ENCODE measurements around the gene PJA2. TPM values are rescaled to one million over a fixed set of nuclear protein-coding genes. Genes with fewer than 3 reads are reported as not detected.

Gene PJA2
- total RNA-seq, 1 experiment from 2014 or later: 51.5 TPM

- TF ChIP-seq MAX (CRISPR knock-in tag; IDR thresholded peaks at IDR 0.05): no peak
- TF ChIP-seq ZNF219 (CRISPR knock-in tag; IDR thresholded peaks at IDR 0.05; ENCODE audit: borderline replicate concordance): no peak
- TF ChIP-seq ZMAT4 (CRISPR knock-in tag; IDR thresholded peaks at IDR 0.05): no peak
- no peak for TF ChIP-seq MLX (CRISPR knock-in tag; IDR thresholded peaks at IDR 0.05)
- TF ChIP-seq RORB (CRISPR knock-in tag; IDR thresholded peaks at IDR 0.05): no peak
- TF ChIP-seq ETV6 (CRISPR knock-in tag; IDR thresholded peaks at IDR 0.05): no peak
- no peak for TF ChIP-seq E2F1 (CRISPR knock-in tag; IDR thresholded peaks at IDR 0.05)
Observed at GRCh38 chr5:109347252-109347888, 62.4 kb downstream of the PJA2 start (continued).

- ChIA-PET CTCF (interaction anchor here (0.7 kb wide), 1 partner anchor 272 kb away, joined by 4 read pairs; no protein-coding TSS in a partner anchor), POLR2A (no interaction called here)
- no peak for ATAC-seq
- H3K9me3 Mint-ChIP-seq: no peaks in the 10 kb centered on the region
- H3K36me3 Mint-ChIP-seq: peaks cover 23% of the 10 kb centered on the region
- no peak overlapping the region for H3K4me3 Mint-ChIP-seq
- no peaks in the 10 kb centered on the region for H3K4me1 Mint-ChIP-seq
- H3K27me3 Mint-ChIP-seq (ENCODE audit: low read depth): no peaks in the 10 kb centered on the region
- H3K27ac Mint-ChIP-seq: no peak overlapping the region
- no peak for DNase-seq (ENCODE audit: low spot score)
- TF ChIP-seq E2F1 (CRISPR knock-in tag; IDR thresholded peaks at IDR 0.05) (no peak), TP53 (CRISPR knock-in tag; IDR thresholded peaks at IDR 0.05) (no peak), ZNF532 (CRISPR knock-in tag; IDR thresholded peaks at IDR 0.05; ENCODE audit: borderline replicate concordance) (no peak), CREB1 (CRISPR knock-in tag; IDR thresholded peaks at IDR 0.05) (no peak), ZNF281 (CRISPR knock-in tag; IDR thresholded peaks at IDR 0.05) (no peak), ZBTB43 (CRISPR knock-in tag; IDR thresholded peaks at IDR 0.05) (no peak), NFYB (CRISPR knock-in tag; conservative IDR thresholded peaks at IDR 0.05; ENCODE audit: low read depth) (no peak), FOXK1 (CRISPR knock-in tag; IDR thresholded peaks at IDR 0.05) (no peak), FOXP4 (CRISPR knock-in tag; IDR thresholded peaks at IDR 0.05) (no peak), ZNF512 (CRISPR knock-in tag; IDR thresholded peaks at IDR 0.05; ENCODE audit: borderline replicate concordance) (no peak), FOXJ3 (CRISPR knock-in tag; IDR thresholded peaks at IDR 0.05; ENCODE audit: borderline replicate concordance) (no peak), E2F5 (CRISPR knock-in tag; IDR thresholded peaks at IDR 0.05) (no peak)
Observed at GRCh38 chr5:109345699-109346098, 64.1 kb downstream of the PJA2 start.
